Eye (tissue), 1 donor: ENCODE data around the gene TPBGL.
"Not testable (repeated sequence)": the region's sequence is repeated elsewhere in the genome, so short reads cannot be mapped to it uniquely, and the experiment has no call there.

Experiments used
- DNase-seq: peaks from one replicate; pipeline ENCODE4 v3.0.0-alpha.2; 2015

Gene TPBGL

DNA sequence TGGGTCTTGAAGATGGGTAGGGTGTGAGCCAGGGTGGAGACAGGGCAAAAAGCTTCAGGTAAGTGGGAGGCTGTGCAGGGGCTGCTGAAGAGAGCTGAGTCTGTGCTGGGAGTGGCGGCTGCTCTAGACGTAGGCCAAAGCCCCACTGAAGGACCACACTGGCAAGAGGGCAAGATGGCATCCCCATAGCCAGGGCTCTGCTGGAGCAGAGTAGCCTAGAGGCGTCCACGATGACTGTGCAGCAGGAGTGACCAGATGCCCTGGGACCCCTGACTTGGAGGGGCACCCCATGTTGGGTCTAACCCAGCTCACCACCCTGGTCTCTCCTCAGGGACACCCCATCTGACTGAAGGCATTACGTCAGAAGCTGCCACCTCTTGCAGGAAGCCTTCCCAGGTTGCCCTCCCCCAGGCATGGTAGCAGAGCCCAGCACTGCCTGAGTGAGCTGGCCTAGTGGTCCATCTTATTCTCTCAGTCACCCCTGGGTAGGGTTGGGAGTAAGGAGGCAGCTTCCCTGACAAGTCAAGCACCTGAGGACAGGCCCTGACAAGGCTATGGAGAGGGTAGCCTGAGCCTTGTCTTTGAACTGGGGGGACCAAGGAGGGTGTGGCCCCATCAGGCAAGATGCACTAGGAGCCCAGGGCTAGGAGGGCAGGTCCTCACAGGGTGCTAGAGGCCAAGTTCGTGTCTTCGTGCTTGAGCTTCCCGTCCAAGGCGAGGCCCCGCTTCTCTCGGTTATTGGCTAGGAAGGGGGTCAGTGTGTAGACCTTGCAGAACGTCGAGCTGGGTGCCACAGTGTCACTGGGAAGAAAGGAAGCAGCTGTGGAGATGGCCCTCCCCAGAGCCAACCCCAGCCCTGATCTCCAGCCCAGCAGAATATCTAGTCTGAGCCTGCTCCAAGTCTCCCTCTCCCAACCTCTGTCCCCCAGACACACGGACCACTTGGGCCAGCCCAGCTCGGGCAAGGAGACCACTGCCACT is 33.1 kb downstream of the TPBGL start:
- no peak for DNase-seq

DNA sequence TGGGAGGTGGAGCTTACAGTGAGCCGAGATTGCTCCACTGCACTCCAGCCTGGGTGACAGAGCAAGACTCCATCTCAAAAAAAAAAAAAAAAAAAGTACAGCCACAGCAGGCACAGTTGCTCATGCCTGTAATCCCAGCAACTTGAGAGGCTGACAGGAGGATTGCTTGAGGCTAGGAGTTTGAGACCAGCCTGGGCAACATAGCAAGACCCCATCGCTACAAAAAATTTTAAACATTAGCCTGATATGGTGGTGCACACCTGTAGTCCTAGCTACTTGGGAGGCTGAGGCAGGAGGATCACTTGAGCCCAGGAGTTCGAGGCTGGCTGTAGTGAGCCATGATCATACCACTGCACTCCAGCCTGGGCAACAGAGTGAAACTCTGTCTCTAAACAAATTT is 34.1 kb downstream of the TPBGL start:
- DNase-seq: not testable (repeated sequence)

DNA sequence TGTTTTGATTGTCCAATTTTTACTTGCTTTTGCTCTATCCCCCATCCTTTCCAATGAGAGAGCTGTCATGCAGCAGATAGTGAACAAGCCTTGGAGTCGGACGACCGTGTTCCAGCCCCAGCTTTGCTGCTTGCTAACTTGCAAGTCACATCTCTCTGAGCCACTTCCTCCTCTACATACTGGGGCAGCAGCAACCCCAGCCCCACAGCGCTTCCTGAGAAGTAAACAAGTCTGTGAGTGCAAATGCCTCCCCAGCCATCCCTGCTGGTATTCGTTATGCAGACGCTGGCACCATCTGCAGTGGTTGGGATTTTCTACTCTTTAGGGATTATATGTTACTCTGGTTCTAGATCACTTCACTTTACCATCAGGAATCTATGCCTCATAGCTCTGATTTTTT is 35.0 kb downstream of the TPBGL start:
- no peak for DNase-seq

DNA sequence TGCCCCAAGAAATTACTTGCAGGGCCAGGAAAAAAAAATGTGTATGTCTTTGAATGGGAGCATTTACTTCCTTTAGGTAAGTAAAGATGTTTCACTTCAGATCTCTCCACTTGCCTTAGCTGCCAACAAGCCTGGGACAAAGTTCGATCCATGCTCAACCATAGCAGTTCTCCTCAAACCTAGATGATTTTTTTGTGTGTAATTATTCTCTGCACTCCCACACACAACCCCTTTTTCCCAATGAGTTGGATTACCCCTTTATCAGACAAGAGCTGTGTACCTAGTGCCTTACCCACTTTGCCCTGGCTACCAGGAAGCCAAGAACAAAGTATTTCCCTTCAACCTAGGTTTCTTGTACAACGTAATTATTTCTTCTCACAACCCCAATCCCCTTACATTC is 35.6 kb downstream of the TPBGL start:
- no peak for DNase-seq

DNA sequence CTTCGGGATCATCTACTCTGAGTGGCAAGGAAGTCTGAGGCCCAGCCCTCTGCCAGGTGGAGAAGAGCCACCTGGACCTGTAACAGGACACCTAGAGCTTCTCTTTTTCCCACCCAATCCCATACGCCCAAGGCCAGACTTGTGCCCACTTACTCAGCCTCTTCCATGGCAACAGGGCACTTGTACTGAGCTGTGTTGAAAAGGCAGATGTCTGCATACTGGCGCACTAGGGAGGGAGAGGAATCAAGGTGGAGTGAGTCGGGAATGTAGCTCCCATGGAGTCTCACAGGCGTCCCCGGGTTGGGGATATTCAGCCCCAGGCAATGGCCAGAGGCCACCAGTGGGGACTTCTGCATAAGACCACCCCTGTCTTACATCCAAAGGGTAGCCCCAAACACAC is 36.1 kb downstream of the TPBGL start:
- no peak for DNase-seq

DNA sequence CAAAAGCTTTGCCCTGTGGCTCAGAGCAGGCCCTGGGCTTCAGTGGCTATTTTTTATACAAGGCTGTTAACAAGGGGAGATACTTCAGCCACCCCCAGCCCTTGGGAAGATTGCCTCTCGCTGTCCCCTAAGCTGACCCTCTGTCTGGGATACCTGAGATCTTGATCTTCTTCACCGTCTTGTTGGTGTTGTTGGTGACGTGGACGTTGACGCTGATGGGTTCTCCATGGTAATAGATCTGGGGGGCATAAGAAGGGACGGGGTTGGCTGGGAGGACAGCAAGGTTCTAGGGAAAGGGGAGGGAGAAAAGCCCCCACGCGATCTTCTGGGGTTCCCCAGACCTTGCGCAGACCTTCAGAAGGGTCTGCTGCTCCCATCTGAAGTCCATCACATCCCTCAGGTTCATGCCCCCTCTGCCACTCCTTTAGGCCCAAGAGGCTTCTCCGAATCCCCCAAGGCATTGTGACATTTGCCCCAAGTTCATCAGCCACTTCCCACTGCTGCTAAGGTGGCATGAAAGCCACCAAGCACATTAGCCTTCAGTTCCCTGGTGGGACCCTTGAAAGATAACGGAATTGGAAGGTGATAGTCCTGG is 36.7 kb downstream of the TPBGL start:
- DNase-seq: no peak

DNA sequence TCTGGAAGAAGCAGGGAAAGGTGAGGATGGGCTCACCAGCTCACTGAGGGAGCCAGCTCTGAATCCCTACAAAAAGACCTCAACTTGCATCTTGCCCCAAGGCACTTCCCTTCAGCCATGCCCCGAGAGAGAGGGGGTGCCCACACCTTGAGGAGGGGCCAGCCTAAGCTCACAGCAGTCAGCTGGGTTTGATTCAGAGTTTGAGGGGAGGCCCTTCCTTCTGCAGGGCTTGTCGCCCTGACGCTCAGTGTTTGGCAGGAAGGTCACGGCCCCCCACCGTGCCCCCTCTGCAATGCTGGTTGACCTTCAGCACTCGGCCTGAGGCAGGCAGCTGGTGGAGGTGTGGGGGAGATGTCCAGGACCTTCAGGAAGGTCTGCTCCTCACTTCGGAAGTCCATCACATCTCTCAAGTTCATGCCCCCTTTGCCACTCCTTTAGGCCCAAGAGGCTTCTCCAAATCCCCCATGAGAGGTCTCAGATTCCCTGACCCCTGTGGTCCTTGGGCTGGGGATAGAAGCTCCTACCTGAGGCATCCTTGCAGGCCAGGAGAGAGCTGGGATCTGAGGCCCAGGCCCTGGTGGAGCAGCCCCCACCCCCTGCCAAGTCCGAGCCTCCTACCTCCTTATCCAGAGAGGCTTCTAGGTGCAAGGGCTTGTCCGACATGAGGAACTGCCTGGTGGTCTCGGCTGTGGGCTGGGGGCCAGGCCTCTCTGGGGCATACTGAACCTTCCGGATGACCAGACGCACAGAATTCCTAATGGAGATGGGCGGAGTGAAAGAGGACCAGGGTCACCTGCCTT is 37.6 kb downstream of the TPBGL start:
- no peak for DNase-seq

DNA sequence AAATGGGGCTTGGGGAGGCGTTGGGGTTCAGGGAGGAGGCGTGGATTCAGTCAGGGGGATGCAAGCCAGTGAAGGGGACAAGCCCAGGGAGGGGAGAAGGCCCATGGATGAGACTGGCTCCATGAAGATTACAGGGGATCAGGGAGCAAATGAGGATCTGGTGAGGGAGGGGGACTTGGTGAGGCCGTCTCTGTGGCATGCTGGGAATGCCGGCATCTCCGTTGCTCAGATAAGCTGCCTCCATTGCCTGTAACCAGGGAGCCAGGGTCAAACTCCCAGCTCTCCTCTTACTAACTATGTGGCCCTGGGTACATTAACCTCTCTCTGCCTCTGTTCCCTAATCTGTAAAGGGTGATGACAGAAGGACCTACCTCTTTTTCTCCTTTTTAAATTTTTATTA is 38.7 kb downstream of the TPBGL start:
- DNase-seq: no peak

DNA sequence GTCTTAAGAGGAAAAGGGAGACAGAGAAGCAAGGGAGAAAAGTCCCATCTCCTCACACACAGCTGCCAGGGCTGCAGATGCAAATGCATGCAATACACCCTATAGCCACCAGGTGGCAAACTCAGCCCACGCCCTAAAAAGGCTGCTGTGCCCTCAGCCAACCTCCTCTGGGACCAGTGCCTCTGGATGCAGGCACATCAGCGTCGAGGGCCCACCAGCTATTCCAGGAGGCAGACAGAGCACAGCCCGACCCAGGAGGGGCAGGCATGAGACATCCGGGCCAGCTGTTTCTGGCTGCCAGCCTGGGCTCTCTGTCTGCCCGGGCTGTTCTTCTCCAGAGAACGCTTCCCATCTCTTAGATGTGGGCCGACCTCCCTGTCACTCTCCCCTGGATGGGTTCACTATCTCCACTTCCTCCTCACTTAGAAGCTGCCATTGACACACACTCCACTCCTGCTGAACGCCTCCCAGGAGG is 39.7 kb downstream of the TPBGL start:
- peak; percentile 94 for DNase-seq

DNA sequence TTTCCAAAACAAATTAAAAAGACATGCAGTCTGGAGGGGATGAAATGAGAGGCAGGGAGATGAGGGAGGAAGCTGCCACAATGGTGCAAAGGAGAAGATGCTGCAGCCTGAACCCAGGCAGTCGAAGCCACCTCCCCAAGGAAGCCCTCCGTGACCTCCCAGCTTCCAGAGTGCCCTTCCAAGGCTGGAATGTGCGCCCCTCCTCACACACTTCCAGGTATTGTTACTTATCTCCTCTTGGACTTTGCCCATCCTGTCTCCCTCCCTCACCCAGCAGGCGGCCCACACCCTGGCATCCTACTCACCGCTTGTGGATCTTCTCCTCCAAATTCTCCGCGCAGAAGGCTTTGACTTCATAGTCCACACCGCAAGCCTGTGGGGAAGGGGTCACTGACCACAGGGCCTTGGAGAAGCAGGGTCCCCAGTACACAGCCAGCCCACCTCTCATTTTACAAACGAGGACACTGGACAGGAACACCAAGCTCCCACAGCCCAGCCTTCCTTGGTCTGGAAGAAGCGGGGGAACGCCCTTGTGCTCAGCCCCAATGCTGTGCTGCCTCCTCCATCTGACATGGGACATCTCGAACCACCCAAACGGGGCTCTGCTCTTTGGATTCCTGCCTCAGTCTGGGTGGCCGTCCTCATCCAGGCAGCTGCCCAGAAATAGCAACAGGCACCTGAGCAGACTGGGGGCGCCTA is 40.3 kb downstream of the TPBGL start:
- no peak for DNase-seq

DNA sequence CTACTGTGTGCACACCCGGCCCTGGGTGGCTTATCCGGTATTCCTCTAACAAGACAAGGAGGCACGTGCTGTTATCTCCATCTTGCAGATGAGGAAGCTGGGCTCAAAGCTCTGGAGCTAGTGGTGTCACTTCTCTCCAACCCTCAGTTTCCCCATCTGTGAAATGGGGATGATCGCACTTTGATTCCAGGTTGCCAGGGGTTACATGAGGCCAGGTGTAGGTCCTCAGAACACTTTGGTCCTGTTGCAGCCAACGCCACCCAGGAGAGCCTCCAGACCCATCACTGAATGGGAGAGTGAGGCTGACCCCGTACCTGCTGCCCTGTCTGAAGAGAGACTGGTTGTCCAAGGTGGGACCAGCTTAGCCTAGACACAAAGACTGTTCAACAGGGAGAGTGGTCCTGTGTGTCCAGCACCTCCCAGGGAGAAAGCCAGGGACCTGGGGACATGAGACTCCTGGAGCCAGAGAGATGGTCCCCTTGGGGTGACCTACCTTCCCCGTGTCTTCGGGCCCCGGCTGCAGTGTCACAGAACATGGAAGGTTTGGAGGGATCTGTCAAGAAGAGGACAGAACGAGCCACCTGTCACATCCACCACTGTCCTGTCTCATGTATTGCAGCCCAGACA is 41.0 kb downstream of the TPBGL start:
- no peak for DNase-seq

DNA sequence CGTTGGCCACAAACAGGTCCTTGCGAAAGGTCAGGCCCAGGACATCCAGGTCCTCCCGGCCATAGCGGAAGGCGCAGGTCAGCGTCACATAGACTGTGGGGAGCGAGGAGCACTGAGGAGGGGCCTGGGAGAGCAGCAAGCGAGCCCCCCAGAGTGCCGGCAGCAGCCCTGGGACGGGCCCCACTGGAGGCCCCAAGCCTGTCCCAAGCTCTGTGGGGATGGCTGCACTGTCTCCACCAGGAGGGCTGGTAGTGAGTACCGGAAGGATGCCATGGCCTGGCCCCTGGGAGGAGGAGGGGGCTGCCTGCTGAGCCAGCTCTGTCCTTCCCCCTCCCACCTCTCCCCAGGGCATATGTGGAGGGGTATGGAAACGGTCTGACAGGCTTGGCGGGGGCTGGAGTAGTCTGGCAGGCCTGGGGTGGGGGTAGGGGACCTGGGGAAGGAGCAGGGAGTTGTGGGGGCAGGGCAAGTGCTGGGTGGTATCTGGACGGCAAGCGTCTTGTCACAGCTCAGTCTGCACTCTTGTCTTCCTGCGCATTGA is 42.9 kb downstream of the TPBGL start:
- no peak for DNase-seq

DNA sequence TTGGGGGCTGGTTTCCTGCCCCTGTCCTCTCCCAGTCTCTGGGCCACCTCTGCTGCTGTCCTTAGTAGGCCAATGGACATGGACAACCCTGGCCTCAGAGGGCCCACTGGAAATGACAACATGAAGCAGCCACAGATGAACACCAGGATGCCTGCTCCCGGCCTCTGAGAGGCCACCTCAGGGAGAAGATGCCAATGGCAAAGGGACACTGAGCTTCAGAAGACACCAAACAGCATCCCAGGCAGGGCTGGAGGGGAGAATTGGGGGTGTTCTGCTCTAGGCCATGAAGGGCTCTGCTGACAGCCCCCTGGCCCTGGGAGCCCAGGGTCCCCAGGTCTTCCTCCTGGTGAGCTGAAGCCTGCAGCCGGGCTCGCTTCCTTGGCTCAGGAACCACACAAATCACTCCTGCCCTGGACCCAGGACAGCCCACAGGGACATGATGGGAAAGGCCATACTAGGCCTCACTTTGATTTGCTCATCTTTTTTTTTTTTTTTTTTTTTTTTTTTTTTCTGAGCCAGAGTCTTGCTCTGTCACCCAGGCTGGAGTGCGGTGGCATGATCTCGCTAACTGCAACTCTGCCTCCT is 45.3 kb downstream of the TPBGL start:
- DNase-seq: no peak

DNA sequence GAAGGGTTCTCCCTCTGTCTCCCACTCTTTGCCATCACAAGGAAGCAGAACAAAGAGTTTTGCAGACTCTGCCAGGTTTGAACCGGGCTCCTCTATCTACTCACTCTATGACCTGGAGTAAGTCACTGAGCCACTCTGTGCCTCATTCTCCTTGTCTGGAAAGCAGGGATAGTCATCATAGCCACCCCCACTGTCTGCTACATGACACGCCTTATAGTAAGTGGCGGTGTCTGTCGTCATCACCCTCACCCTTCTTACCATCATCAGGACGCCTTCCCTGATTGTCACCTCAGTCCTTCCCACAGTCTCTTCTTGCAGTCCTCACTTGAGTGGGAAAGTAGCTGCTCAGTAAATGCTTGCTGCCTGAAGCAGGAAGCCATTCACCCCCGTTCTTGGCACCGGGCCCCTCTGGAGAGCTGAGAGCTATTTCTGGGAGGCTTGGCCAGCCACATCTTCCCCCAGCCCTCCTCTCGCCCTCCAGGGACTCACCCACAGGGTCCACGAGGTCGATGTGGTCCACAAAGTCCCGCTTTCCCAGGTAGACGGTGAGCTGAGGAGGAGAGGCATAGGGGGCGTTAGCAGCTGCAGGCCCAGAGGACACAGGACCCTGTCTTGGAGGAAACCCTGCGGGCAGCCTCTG is 46.4 kb downstream of the TPBGL start:
- no peak for DNase-seq

DNA sequence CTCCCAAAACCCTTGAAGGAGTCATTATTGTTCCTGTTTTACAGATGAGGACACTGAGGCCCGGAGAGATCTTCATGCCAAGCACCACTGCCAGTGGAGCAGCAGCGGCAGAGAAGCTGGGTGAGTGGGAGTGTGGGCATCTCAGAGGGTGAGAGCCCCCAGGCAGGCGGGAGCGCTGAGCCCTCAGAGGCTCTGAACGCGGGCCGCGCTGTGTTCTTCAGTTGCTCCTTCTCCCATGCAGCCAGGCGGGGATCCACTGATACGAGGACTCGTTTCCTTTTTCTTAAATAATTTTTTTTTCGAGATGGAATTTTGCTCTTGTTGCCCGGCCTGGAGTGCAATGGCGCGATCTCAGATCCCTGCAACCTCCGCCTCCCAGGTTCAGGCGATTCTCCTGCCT is 47.0 kb downstream of the TPBGL start:
- DNase-seq: no peak

DNA sequence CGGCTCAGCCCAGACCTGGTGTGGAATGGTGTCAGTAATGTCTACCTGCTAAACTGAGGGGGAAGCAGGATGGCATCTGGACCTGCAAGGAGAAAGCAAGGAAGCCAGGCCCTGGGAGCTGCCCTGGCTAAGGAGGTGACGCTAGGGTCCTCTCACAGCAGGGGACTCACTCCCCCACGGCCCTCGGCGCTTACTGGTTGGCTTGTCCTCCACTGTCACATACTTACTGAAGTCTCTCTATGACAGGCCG is 48.9 kb downstream of the TPBGL start:
- no peak for DNase-seq

DNA sequence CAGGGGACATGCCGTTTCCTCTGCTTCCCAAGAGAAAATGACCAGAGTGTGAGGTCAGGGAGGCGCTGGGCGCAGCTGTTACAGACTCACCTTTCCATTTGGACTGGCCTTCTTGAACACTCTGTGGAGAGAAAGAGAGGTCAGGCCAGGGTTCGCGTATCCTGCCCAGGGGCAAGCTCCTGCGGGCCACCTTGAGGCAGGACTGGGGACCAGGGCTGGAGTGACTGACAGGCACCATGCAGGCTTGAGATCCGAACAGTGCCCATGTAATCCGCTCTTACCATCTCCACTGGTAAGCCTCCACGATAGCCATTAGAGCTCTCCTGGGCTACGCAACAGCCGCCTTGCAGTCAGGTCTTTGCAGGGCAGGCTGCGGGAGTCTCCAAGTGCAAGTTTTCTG is 49.3 kb downstream of the TPBGL start:
- no peak for DNase-seq

DNA sequence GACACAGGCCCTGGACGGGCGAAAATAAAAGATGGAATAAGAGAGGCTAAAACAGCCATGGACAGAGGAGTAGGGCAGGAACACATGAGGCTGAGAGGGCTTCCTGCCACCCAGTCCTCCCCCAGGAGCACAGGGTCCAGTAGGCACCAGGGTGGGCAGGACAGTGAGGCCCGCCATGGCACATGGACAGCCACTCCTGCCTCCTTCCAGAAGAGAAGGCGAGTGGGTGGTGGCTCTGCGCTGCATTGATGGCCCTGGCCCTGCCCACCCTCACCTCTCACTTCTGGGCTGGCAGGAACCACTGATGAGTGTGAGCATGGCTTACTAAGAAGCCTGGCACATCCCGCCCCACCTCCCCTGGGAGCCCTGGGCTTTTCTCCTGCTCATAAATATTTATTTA is 51.2 kb downstream of the TPBGL start:
- no peak for DNase-seq

DNA sequence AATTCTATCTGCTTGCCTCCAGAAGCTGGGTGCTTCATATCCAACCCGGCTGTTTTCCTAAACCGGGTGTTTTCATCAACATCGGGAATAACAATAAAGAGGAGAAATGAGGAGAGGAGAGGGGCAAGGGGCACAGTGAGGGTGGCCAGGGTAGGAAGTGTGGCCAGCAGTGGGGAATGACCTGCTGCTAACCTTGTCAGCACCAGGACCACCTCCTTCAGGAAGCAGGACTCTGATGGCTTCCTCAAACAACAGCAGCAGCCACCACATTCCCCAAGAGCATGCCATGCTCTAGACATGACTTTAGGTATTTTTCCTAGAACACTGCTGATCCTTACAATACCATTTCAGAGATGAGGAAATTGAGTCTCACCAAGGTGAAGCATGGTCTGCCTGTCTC is 52.4 kb downstream of the TPBGL start:
- no peak for DNase-seq
